ENCODE measurements around the gene EFNA4.

The EFNA4 gene

GRCh38 chr1:155063550-155064110, at the start of gene EFNA4:
Gene EFNA4 (plus strand): TSS chr1:155063740. CDS start chr1:155063824, 84 bp downstream.
- peak; percentile 85 to 88 for DNase-seq

- no peak for DNase-seq
Measured at GRCh38 chr1:155014709-155015508, 48.6 kb upstream of the EFNA4 start.

- no peak for DNase-seq
Measured at GRCh38 chr1:155015527-155016230, 47.9 kb upstream of the EFNA4 start.

GRCh38 chr1:155016231-155016831, 47.2 kb upstream of the EFNA4 start:
- DNase-seq: peak; percentile 25 to 42

- DNase-seq: peak; percentile 86 to 90
Measured at GRCh38 chr1:155017041-155017945, 46.2 kb upstream of the EFNA4 start.

- no peak for DNase-seq
Measured at GRCh38 chr1:155017946-155018316, 45.6 kb upstream of the EFNA4 start.

GRCh38 chr1:155018617-155019348, 44.8 kb upstream of the EFNA4 start:
- no peak for DNase-seq

GRCh38 chr1:155019377-155020245, 43.9 kb upstream of the EFNA4 start:
- DNase-seq: no peak

- no peak for DNase-seq
Measured at GRCh38 chr1:155022136-155022926, 41.2 kb upstream of the EFNA4 start.

- no peak for DNase-seq
Measured at GRCh38 chr1:155022927-155023236, 40.7 kb upstream of the EFNA4 start.

GRCh38 chr1:155023627-155024026, 39.9 kb upstream of the EFNA4 start:
- DNase-seq: no peak

- DNase-seq: no peak
Measured at GRCh38 chr1:155024315-155024714, 39.2 kb upstream of the EFNA4 start.

- no peak for DNase-seq
Measured at GRCh38 chr1:155026154-155026553, 37.4 kb upstream of the EFNA4 start.

GRCh38 chr1:155026588-155026987, 37.0 kb upstream of the EFNA4 start:
- DNase-seq: no peak

- DNase-seq: no peak
Measured at GRCh38 chr1:155029513-155030242, 33.9 kb upstream of the EFNA4 start.

- DNase-seq: no peak
Measured at GRCh38 chr1:155030243-155030795, 33.2 kb upstream of the EFNA4 start.

- no peak for DNase-seq
Measured at GRCh38 chr1:155030899-155031298, 32.6 kb upstream of the EFNA4 start.

GRCh38 chr1:155032886-155033285, 30.7 kb upstream of the EFNA4 start:
- DNase-seq: no peak

- DNase-seq: no peak
Measured at GRCh38 chr1:155033524-155033923, 30.0 kb upstream of the EFNA4 start, which contains the start of the genes DCST1 and DCST2. Gene DCST1 (plus strand): TSS chr1:155033824. CDS start chr1:155034037, 213 bp downstream. Gene DCST2 (minus strand): TSS chr1:155033781. CDS start chr1:155033701, 80 bp downstream.

All from CD4-positive, alpha-beta T cell treated with Interferon alpha-2 for 1 hour (primary cell).